SK-N-DZ (cell line): ENCODE measurements around the gene ZBTB38.

Experiments used
- DNase-seq: peaks from one replicate; pipeline ENCODE4 v3.0.0-alpha.2; 2015; ENCODE audit warnings: low spot score

The ZBTB38 gene

GRCh38 chr3:141385406-141386125 is 17.3 kb downstream of the ZBTB38 start:
- DNase-seq, result no peak

DNA sequence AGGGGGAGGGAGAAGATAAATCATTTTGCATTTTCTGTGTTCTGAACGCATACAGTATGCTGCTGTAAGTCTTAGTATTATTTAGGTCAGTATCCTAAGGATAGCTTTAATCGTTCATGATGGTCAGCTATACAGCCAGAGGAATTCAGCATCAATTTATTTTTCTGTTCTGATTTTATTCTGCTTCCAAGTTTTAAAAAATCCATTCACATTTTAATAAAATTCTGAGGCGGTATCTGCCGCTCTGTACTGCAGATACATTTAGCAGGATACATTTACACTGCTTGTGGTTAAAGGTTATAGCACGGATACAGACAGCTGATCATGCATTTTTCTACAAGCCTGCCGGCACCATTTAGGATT is 17.8 kb downstream of the ZBTB38 start:
- no peak for DNase-seq

DNA sequence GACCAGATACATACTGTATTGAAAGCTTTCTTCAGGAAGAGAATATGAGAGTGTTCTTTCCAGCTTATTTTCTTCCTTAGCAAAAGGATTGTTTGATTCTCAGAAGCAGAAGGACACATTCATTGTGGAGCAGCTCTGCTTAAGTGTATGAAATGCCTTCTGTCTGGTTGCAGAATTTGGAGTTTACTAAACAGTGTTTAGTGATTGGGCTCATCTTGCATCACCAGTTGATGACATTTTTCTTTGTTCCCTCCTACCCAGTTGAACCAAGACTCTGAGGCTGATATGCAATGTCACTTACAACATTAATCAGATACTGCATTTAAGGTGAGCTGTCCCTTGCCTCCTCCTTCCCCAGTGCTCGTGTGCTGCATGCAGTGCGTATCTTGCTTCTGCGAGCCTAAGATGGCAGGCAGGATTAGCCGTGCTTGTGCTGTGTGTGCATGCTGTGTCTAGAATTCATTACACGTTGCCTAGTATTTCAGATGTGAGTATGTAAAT is 18.4 kb downstream of the ZBTB38 start:
- DNase-seq, result peak; percentile 60

DNA sequence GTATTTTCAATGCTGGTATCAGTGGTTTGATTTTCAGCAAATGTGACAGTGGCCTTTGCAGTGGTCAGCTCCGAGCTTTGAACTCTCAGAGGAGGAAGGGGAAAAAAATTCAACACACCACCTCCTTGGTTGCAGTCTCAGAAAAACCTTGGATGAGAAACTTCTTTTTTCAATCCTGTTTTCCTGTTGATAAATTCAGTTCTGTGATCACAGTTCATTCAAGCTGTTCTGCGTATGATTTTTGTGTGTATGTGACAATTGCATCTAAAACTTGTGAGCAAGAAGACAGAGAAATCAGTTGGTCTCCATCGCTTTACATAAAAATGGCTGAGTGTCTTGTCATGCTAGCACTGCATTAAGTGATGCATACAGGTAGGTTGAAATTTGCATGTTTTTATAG is 19.2 kb downstream of the ZBTB38 start:
- DNase-seq, result no peak

GRCh38 chr3:141388395-141388794 is 20.1 kb downstream of the ZBTB38 start:
- no peak for DNase-seq

- no peak for DNase-seq
These were observed 20.7 kb downstream of the ZBTB38 start for GRCh38 chr3:141388823-141389621.

GRCh38 chr3:141389703-141390102 is 21.4 kb downstream of the ZBTB38 start:
- no peak for DNase-seq

DNA sequence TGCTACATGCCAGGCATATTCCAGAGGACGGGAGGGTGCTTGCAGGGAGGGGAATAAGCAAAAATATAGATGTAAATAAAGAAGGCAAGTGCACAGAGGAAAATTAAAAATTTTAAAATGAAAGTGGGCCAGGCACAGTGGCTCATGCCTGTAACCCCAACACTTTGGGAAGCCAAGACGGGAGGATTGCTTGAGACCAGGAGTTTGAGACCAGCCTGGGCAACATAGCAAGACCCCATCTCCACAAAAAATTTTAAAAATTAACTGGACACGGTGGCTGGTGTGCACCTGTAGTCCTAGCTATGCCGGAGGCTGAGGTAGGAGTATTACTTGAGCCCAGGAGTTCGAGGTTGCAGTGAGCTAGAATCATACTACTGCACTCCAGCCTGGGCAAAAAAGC is 22.4 kb downstream of the ZBTB38 start:
- no peak for DNase-seq

GRCh38 chr3:141391298-141391990 is 23.1 kb downstream of the ZBTB38 start:
- no peak for DNase-seq

- DNase-seq, result no peak
These were observed 23.6 kb downstream of the ZBTB38 start for GRCh38 chr3:141391991-141392316.

GRCh38 chr3:141392416-141392815 is 24.1 kb downstream of the ZBTB38 start:
- DNase-seq, result no peak

GRCh38 chr3:141392897-141393734 is 24.8 kb downstream of the ZBTB38 start:
- DNase-seq, result peak; percentile 16

DNA sequence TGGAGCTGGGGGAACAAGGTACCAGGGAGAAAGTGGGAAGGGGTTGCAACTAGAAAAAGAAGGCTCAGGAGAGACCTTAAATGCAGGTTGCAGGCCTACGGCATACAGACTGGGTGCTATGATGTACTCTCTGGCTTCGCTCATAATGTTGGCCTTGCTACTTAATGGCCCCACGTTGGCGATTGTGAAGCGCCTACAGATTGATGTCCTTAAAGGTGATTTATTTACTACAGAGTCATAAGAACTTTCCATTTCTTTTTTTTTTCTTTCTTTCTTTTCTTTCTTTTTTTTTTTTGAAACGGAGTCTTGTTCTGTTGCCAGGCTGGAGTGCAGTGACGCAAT is 25.4 kb downstream of the ZBTB38 start:
- no peak for DNase-seq

GRCh38 chr3:141394560-141394959 is 26.3 kb downstream of the ZBTB38 start:
- no peak for DNase-seq

GRCh38 chr3:141395005-141395589 is 26.8 kb downstream of the ZBTB38 start:
- DNase-seq, result no peak

DNA sequence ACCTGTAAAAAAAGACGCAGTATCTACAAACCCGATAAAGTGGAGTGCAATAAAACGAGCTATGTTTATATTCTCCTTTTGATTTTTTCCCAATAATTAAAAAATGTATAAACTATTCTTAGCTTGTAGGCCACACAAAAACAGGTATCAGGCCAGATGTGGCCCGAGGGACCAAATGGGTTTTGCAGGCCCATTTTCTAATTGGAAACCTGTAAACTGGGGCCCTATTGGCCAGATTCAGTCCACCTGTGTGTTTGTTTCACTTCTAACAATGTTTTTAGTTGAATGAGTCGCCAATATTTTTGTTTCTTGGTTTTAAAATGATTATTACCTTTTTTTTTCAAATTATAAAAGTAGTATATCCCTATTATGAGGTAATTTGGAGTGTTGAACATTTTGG is 29.7 kb downstream of the ZBTB38 start:
- DNase-seq, result no peak

DNA sequence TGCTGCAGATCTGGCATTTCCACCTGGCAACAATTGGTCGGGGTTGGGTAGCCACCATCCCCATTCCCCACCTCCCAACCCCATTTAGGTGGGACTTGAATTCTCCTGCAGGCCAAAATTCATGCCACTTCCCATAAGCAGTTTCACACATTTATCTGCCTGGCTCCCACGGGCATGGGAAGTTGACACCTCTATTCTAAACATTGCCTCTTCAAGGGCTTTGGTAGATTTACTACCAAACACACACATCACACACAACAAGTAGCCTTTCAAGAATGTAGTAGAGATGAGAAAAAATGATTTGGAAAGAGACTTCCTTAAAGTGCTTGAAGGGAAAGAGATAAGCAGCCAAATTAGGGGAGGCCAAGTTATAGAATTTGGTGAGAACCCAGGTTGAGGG is 30.9 kb downstream of the ZBTB38 start:
- no peak for DNase-seq

DNA sequence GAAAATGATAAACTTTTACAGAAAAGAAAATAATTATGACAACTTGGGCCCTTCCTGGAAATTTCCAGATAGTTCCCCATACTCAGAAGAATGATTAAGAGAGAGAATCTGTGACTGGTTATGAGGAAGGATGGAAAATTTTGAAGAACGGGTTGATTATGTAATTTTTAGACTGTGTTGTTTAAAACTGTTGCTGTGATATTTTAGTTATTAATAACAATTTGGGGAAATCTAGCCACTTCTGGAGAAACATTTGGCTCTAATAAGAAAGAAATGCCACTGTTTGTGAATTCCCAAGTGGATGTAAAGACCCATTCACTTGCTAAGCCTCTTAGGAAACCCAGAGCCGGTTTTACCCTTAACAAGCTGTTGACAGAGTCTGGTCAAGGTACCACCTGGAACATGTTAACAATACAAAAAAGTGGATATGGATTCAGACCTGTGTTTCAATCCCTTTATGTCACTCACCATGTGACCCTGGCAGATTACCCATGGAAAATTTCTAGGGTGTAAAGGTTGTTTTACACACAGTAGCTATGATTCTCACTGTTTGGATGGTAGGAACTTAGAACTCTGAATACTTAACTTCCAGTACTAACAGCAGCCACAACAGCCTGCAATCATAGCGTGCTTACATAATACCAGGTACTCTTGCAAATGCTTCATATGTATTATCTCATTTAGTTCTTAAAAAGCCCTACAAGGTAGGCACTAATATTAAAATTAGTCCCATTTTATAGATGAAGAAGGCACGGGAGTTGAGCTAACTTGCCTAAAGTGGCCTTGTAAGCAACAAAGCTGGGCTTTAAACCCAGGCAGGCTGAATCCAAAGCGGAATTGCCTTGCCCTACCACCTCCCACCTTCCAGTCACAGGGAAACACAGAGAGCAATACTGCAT is 32.0 kb downstream of the ZBTB38 start:
- DNase-seq, result no peak

DNA sequence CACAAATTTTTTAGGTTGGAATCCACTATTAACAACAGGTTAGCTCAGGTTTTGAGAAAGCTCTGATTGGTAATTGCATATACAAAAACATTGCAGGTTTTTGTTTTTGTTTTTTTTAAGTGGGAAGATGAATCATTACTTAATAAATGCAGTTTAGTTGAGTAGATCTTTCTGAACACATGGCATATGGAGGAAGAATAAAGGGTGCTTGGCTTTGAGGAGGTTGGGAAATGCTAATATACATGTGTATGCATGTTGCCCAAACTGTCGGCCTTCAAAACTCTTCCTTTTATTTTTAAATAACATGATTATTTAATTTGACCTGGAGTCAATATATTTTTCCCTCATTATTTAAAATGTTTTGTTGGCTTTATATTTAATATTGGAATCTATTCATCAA is 32.8 kb downstream of the ZBTB38 start:
- DNase-seq, result no peak
